Measurements from ENCODE around the gene USP6NL. TPM values are rescaled to one million over a fixed set of nuclear protein-coding genes. Genes with fewer than 3 reads are reported as not detected.
"Not testable (repeated sequence)": the region's sequence is repeated elsewhere in the genome, so short reads cannot be mapped to it uniquely, and the experiment has no call there.

Gene USP6NL
- total RNA-seq, 2 experiments from 2014 or later = 2.3 to 2.7 TPM

GRCh38 chr10:11501600-11501999, 109.8 kb downstream of the USP6NL start:
- CTCF ChIA-PET = interaction anchor here (0.7 kb wide), 1 partner anchor 28 kb away, joined by 4 read pairs; no protein-coding TSS in a partner anchor
- POLR2A ChIA-PET = no interaction called here

GRCh38 chr10:11499425-11500071, 111.9 kb downstream of the USP6NL start:
- POLR2A ChIA-PET = no interaction called here
- CTCF ChIA-PET = no interaction called here

- ChIA-PET CTCF (no interaction called here), POLR2A (no interaction called here)
These were observed 113.1 kb downstream of the USP6NL start for GRCh38 chr10:11498399-11498798.

- POLR2A ChIA-PET, CTCF ChIA-PET: not testable (repeated sequence)
These were observed 116.5 kb downstream of the USP6NL start for GRCh38 chr10:11494923-11495322.

GRCh38 chr10:11493646-11494045, 117.8 kb downstream of the USP6NL start:
- ChIA-PET POLR2A (no interaction called here), CTCF (no interaction called here)

- POLR2A ChIA-PET = no interaction called here
- CTCF ChIA-PET = no interaction called here
These were observed 120.4 kb downstream of the USP6NL start for GRCh38 chr10:11491087-11491486.

- CTCF ChIA-PET = no interaction called here
- POLR2A ChIA-PET = no interaction called here
These were observed 121.9 kb downstream of the USP6NL start for GRCh38 chr10:11489591-11489990.

GRCh38 chr10:11488126-11488525, 123.3 kb downstream of the USP6NL start:
- POLR2A ChIA-PET = no interaction called here
- CTCF ChIA-PET = no interaction called here

GRCh38 chr10:11483201-11484148, 128.0 kb downstream of the USP6NL start:
- ChIA-PET CTCF (no interaction called here), POLR2A (no interaction called here)

GRCh38 chr10:11482306-11482705, 129.1 kb downstream of the USP6NL start:
- CTCF ChIA-PET = no interaction called here
- POLR2A ChIA-PET = no interaction called here

- CTCF ChIA-PET = interaction anchor here (0.6 kb wide), 1 partner anchor 432 kb away, joined by 4 read pairs; no protein-coding TSS in a partner anchor
These were observed 130.8 kb downstream of the USP6NL start for GRCh38 chr10:11480687-11481086.

GRCh38 chr10:11479300-11479699, 132.2 kb downstream of the USP6NL start:
- ChIA-PET CTCF (no interaction called here), POLR2A (no interaction called here)

More at GRCh38 chr10:11480687-11481086, 130.8 kb downstream of the USP6NL start:
- POLR2A ChIA-PET = no interaction called here

- ChIA-PET POLR2A (no interaction called here), CTCF (no interaction called here)
These were observed 132.6 kb downstream of the USP6NL start for GRCh38 chr10:11478807-11479206.

GRCh38 chr10:11475831-11476434, 135.5 kb downstream of the USP6NL start:
- CTCF ChIA-PET = interaction anchor here (0.6 to 0.8 kb wide), 3 partner anchors 211 to 584 kb away, joined by 3 read pairs; no protein-coding TSS in a partner anchor
- POLR2A ChIA-PET = no interaction called here

GRCh38 chr10:11473128-11473760, 138.2 kb downstream of the USP6NL start:
- ChIA-PET POLR2A (no interaction called here), CTCF (no interaction called here)

- POLR2A ChIA-PET = no interaction called here
- CTCF ChIA-PET = no interaction called here
These were observed 139.2 kb downstream of the USP6NL start for GRCh38 chr10:11472158-11472753.

- POLR2A ChIA-PET = no interaction called here
- CTCF ChIA-PET = interaction anchor here (0.6 kb wide), 1 partner anchor 528 kb away, joined by 4 read pairs; no protein-coding TSS in a partner anchor
These were observed 141.7 kb downstream of the USP6NL start for GRCh38 chr10:11469575-11470391.

- POLR2A ChIA-PET = no interaction called here
- CTCF ChIA-PET = no interaction called here
These were observed 143.2 kb downstream of the USP6NL start for GRCh38 chr10:11468126-11468742.

All from activated CD8-positive, alpha-beta memory T cell treated with anti-CD3 and anti-CD28 coated beads for 36 hours (primary cell).